Activated CD4-positive, alpha-beta memory T cell treated with anti-CD3 and anti-CD28 coated beads for 36 hours (primary cell): ENCODE results near the gene DAPK1. TPM values are rescaled to one million over a fixed set of nuclear protein-coding genes. Genes with fewer than 3 reads are reported as not detected.
"Not testable (repeated sequence)": the region's sequence is repeated elsewhere in the genome, so short reads cannot be mapped to it uniquely, and the experiment has no call there.

Experiments
- CTCF ChIA-PET: fragments of 350-600 bp; sonication (Branson Sonifier 250); formaldehyde crosslinking; loops from one replicate; lab custom pipeline; 2021; ENCODE audit warnings: antibody characterized with exemption, inconsistent platforms; lab: Charles Lee
- POLR2A ChIA-PET: fragments of 350-600 bp; sonication (Branson Sonifier 250); formaldehyde crosslinking; loops from one replicate; lab custom pipeline; 2021; ENCODE audit warnings: antibody characterized with exemption; lab: Charles Lee
- DNase-seq: peaks from one replicate; pipeline ENCODE4 v3.0.0-alpha.2; 2020
- H3K27ac Mint-ChIP-seq: one replicate; pipeline ENCODE4 v1.8.0; 2021; ENCODE audit warnings: mixed read lengths
- H3K27me3 Mint-ChIP-seq: one replicate; pipeline ENCODE4 v1.8.0; 2021; ENCODE audit warnings: mixed read lengths
- H3K36me3 Mint-ChIP-seq: one replicate; pipeline ENCODE4 v1.8.0; 2021; ENCODE audit warnings: mixed read lengths
- H3K4me1 Mint-ChIP-seq: one replicate; pipeline ENCODE4 v1.8.0; 2021; ENCODE audit warnings: low read depth, mixed read lengths
- H3K4me3 Mint-ChIP-seq: one replicate; pipeline ENCODE4 v1.8.0; 2021; ENCODE audit warnings: mild to moderate bottlenecking, mixed read lengths
- H3K9me3 Mint-ChIP-seq: one replicate; pipeline ENCODE4 v1.8.0; 2021; ENCODE audit warnings: mixed read lengths
- intact Hi-C: fragments of 100-400 bp; cut with micrococcal nuclease; formaldehyde crosslinking; loops from one replicate; pipeline ENCODE4 v1.15.1; 2023
- total RNA-seq, 2 experiments: library from RNA; stranded (reverse); gene quantifications; one replicate each; pipeline ENCODE4 v1.2.3, GENCODE V29; 2021

Gene DAPK1
- total RNA-seq, 2 experiments from 2014 or later, result 1.9 to 3.3 TPM

- ChIA-PET CTCF (no interaction called here), POLR2A (no interaction called here)
- H3K27ac Mint-ChIP-seq, result no peak overlapping the region
- DNase-seq, result no peak
- peaks cover 10% of the 10 kb centered on the region for H3K4me1 Mint-ChIP-seq
- no peak overlapping the region for H3K4me3 Mint-ChIP-seq
- intact Hi-C loops, result no loop called here
- no peaks in the 10 kb centered on the region for H3K36me3 Mint-ChIP-seq
- no peaks in the 10 kb centered on the region for H3K27me3 Mint-ChIP-seq
- no peaks in the 10 kb centered on the region for H3K9me3 Mint-ChIP-seq
Observed at GRCh38 chr9:87537625-87538024, 40.0 kb downstream of the DAPK1 start.

- CTCF ChIA-PET, result no interaction called here
- Mint-ChIP-seq H3K27me3 (no peaks in the 10 kb centered on the region), H3K27ac (no peak overlapping the region), H3K9me3 (no peaks in the 10 kb centered on the region), H3K36me3 (no peaks in the 10 kb centered on the region), H3K4me3 (no peak overlapping the region), H3K4me1 (peaks cover 7% of the 10 kb centered on the region)
- intact Hi-C loops, result no loop called here
- POLR2A ChIA-PET, result no interaction called here
- DNase-seq, result no peak
Observed at GRCh38 chr9:87540444-87541105, 42.9 kb downstream of the DAPK1 start.

DNA sequence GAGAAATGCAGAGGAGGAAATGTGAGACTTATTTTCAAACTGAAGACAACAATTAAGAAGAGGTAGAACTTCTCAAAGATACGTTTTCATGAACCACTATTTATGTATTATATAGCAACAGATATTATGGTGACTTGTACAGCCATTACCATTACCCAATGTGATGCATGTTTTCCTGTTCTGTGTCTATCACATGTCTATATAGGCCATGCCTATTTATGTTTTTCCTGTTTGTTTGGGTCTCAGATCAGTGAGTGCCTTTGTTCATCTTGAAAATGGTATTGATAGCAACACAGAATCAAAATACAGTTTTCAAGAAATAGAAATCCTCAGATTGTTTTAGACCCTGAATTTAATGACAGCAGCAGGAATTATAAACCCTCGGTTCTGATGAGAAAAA, 44.0 kb downstream of the DAPK1 start:
- Mint-ChIP-seq H3K27me3 (no peaks in the 10 kb centered on the region), H3K36me3 (no peaks in the 10 kb centered on the region), H3K27ac (no peak overlapping the region), H3K4me1 (no peaks in the 10 kb centered on the region), H3K9me3 (no peaks in the 10 kb centered on the region), H3K4me3 (no peak overlapping the region)
- intact Hi-C loops, result no loop called here
- POLR2A ChIA-PET, result no interaction called here
- no peak for DNase-seq
- CTCF ChIA-PET, result no interaction called here

DNA sequence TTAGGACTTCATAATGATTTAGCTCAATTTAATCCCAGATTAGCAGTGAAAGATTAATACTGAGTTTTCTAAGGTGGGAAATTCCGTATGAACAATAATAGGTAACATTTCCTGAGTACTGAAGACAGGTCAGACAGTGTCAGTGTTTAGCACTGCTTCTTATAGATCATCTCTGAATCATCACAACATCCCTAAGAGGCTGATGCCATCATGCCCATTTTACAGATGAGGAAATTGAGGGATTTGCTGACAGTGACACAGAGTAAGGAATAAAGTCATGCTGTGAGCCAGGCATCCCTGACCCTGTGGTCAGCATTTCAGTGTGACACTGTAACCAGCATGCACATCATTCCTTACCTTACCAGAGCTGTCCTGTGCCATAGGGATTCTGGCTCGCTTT, 44.5 kb downstream of the DAPK1 start:
- no peaks in the 10 kb centered on the region for H3K36me3 Mint-ChIP-seq
- no peak overlapping the region for H3K27ac Mint-ChIP-seq
- ChIA-PET CTCF (no interaction called here), POLR2A (no interaction called here)
- H3K27me3 Mint-ChIP-seq, result no peaks in the 10 kb centered on the region
- no peaks in the 10 kb centered on the region for H3K9me3 Mint-ChIP-seq
- H3K4me3 Mint-ChIP-seq, result no peak overlapping the region
- no peak for DNase-seq
- H3K4me1 Mint-ChIP-seq, result no peaks in the 10 kb centered on the region
- intact Hi-C loops, result no loop called here

DNA sequence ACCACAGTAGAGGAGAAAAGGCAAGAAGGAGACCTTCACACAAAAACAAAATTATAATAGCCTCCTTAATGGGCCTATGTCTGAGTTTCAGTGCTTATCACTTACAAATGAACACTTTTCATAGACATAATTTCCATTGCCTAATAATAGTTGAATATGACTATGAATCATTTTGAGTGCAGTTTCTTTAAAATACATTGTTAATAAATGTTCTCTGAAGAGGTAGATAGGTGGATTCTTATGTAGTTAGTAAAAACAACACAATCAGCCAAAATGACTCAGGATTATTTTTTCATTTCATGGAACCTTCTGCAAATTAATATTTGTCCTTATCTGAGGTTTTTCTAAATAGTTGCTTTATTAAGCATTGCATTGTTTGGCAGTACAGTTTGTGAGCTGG, 45.6 kb downstream of the DAPK1 start:
- Mint-ChIP-seq H3K36me3 (no peaks in the 10 kb centered on the region), H3K27me3 (no peaks in the 10 kb centered on the region), H3K4me1 (no peaks in the 10 kb centered on the region), H3K4me3 (no peak overlapping the region), H3K27ac (no peak overlapping the region), H3K9me3 (no peaks in the 10 kb centered on the region)
- POLR2A ChIA-PET, result no interaction called here
- CTCF ChIA-PET, result no interaction called here
- intact Hi-C loops, result no loop called here
- DNase-seq, result no peak

GRCh38 chr9:87545858-87546257, 48.2 kb downstream of the DAPK1 start:
- POLR2A ChIA-PET, result no interaction called here
- Mint-ChIP-seq H3K27me3 (peaks cover 4% of the 10 kb centered on the region), H3K9me3 (no peaks in the 10 kb centered on the region), H3K4me1 (no peaks in the 10 kb centered on the region), H3K36me3 (no peaks in the 10 kb centered on the region), H3K27ac (no peak overlapping the region), H3K4me3 (no peak overlapping the region)
- CTCF ChIA-PET, result no interaction called here
- no peak for DNase-seq
- intact Hi-C loops, result no loop called here

- DNase-seq, result no peak
- Mint-ChIP-seq H3K27me3 (peaks cover 7% of the 10 kb centered on the region), H3K9me3 (no peaks in the 10 kb centered on the region), H3K36me3 (no peaks in the 10 kb centered on the region), H3K27ac (no peak overlapping the region), H3K4me1 (no peaks in the 10 kb centered on the region), H3K4me3 (no peak overlapping the region)
- CTCF ChIA-PET, result no interaction called here
- POLR2A ChIA-PET, result no interaction called here
- intact Hi-C loops, result no loop called here
Observed at GRCh38 chr9:87546704-87547103, 49.0 kb downstream of the DAPK1 start.

- ChIA-PET CTCF (no interaction called here), POLR2A (no interaction called here)
- H3K4me1 Mint-ChIP-seq, result no peaks in the 10 kb centered on the region
- peaks cover 7% of the 10 kb centered on the region for H3K27me3 Mint-ChIP-seq
- intact Hi-C loops, result no loop called here
- no peaks in the 10 kb centered on the region for H3K36me3 Mint-ChIP-seq
- no peaks in the 10 kb centered on the region for H3K9me3 Mint-ChIP-seq
- no peak overlapping the region for H3K4me3 Mint-ChIP-seq
- H3K27ac Mint-ChIP-seq, result no peak overlapping the region
- DNase-seq, result no peak
Observed at GRCh38 chr9:87547671-87548081, 50.0 kb downstream of the DAPK1 start.

- H3K27me3 Mint-ChIP-seq, result peaks cover 7% of the 10 kb centered on the region
- ChIA-PET POLR2A (no interaction called here), CTCF (no interaction called here)
- no peak for DNase-seq
- intact Hi-C loops, result no loop called here
- no peaks in the 10 kb centered on the region for H3K9me3 Mint-ChIP-seq
- H3K27ac Mint-ChIP-seq, result no peak overlapping the region
- H3K4me1 Mint-ChIP-seq, result no peaks in the 10 kb centered on the region
- H3K36me3 Mint-ChIP-seq, result no peaks in the 10 kb centered on the region
- H3K4me3 Mint-ChIP-seq, result no peak overlapping the region
Observed at GRCh38 chr9:87548159-87548558, 50.5 kb downstream of the DAPK1 start.

- H3K27me3 Mint-ChIP-seq, H3K4me3 Mint-ChIP-seq, CTCF ChIA-PET, DNase-seq, POLR2A ChIA-PET, intact Hi-C loops, H3K4me1 Mint-ChIP-seq, H3K9me3 Mint-ChIP-seq, H3K36me3 Mint-ChIP-seq, H3K27ac Mint-ChIP-seq: not testable (repeated sequence)
Observed at GRCh38 chr9:87549088-87549487, 51.4 kb downstream of the DAPK1 start.

GRCh38 chr9:87549791-87550190, 52.1 kb downstream of the DAPK1 start:
- ChIA-PET CTCF (no interaction called here), POLR2A (no interaction called here)

DNA sequence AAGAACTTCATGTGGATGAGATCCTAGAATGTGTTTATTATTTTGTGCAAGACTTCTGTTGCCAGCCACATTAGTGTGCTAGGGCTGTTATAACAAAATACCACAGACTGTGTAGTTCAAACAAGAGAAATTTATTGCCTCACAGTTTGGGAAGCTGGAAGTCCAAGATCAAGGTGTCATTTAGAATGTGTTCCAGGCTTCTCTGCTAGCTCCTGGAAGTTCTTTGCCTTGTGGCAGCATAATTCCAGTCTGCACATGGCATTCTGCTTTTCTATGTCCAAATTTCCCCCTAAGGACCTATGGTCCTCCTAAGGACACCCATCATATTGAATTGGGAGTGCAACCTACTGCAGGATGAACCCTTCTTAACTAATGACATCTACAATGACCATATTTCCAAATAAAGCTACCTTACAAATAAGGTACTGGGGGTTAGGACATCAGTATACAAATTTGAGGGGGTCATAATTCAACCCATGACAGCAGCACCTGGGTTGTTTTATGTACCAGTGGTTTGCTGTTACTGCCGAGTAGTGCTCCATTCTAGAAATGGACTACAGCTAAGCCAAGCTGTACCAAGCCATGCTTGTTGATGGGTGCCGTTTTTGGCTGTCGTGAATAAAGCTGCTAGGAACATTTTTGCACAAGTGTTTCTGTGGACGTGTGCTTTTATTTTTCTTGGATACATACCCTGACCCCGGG, 52.7 kb downstream of the DAPK1 start:
- Mint-ChIP-seq H3K4me3 (no peak overlapping the region), H3K4me1 (no peaks in the 10 kb centered on the region), H3K27ac (no peak overlapping the region), H3K27me3 (peaks cover 7% of the 10 kb centered on the region), H3K36me3 (no peaks in the 10 kb centered on the region), H3K9me3 (no peaks in the 10 kb centered on the region)
- POLR2A ChIA-PET, result no interaction called here
- intact Hi-C loops, result no loop called here
- CTCF ChIA-PET, result no interaction called here
- DNase-seq, result no peak

More at GRCh38 chr9:87549791-87550190, 52.1 kb downstream of the DAPK1 start:
- H3K4me3 Mint-ChIP-seq, result no peak overlapping the region
- no peaks in the 10 kb centered on the region for H3K4me1 Mint-ChIP-seq
- DNase-seq, result no peak
- no peaks in the 10 kb centered on the region for H3K36me3 Mint-ChIP-seq
- H3K9me3 Mint-ChIP-seq, result no peaks in the 10 kb centered on the region
- H3K27me3 Mint-ChIP-seq, result peaks cover 7% of the 10 kb centered on the region
- intact Hi-C loops, result no loop called here
- H3K27ac Mint-ChIP-seq, result no peak overlapping the region

DNA sequence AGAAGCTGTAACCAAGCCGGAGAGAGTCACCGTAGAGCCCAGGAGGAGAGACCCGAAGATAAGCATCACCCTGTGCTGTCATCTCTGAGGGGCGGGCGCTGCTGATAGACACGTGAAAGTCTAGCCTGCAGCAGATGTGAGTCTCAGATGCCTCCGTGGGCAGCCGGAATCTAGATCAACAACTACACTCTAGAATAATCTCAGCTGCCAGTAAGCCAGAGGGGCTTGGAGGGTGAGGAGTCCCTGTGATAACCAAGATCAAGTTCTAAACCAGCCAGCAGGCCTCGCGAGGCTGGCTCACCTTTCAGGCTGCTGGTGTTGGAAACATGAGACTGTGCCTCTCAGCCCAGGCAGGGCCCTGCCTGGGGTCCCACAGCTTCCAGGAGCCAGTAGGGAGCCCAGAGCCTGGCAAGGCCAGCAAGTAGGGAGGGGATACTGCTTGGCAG, 54.1 kb downstream of the DAPK1 start:
- ChIA-PET POLR2A (no interaction called here), CTCF (no interaction called here)
- Mint-ChIP-seq H3K4me1 (no peaks in the 10 kb centered on the region), H3K4me3 (no peak overlapping the region), H3K27me3 (peaks cover 15% of the 10 kb centered on the region), H3K36me3 (no peaks in the 10 kb centered on the region), H3K9me3 (no peaks in the 10 kb centered on the region), H3K27ac (no peak overlapping the region)
- DNase-seq, result no peak
- intact Hi-C loops, result no loop called here
